HCT116 (cell line): ENCODE results near the gene ANXA3. TPM values are rescaled to one million over a fixed set of nuclear protein-coding genes. Genes with fewer than 3 reads are reported as not detected.

Experiments
- ATAC-seq: fragments of 200-7000 bp; cut with Tn5 transposase; 2 replicates; pipeline ENCODE4 v1.9.1; 2020; ENCODE audit warnings: mild to moderate bottlenecking, moderate library complexity
- BruUV-seq: library from RNA; stranded (reverse); fragments of 400-500 nt; replicated peaks from 2 replicates; lab custom pipeline; 2021; lab: Mats Ljungman, UMichigan
- CTCF ChIA-PET: fragments of 300-600 bp; sonication (Branson Sonifier 250); formaldehyde crosslinking; loops from one replicate; lab custom pipeline; 2021; ENCODE audit warnings: antibody characterized with exemption; lab: Charles Lee
- POLR2A ChIA-PET: fragments of 300-600, 350-600 bp; sonication (Branson Sonifier 250); formaldehyde crosslinking; loops from one replicate; lab custom pipeline; 2021; ENCODE audit warnings: antibody characterized with exemption; lab: Charles Lee
- RAD21 ChIA-PET, 2 experiments: fragments of 300-600 bp; sonication (Branson Sonifier 250); formaldehyde crosslinking; loops; one replicate each; lab custom pipeline; 2023; ENCODE audit warnings: low total read pairs in 2 of 2; ENCODE audit not compliant: uncharacterized antibody in 2 of 2, unreplicated experiment in 2 of 2, low non-redundant PET in 1 of 2; lab: Charles Lee
- DNase-seq: peaks from one replicate; pipeline ENCODE4 v3.0.0-alpha.2; 2010; ENCODE audit warnings: low read depth, low spot score
- H2AFZ ChIP-seq: fragments of 200-600 bp; shearing (Covaris generic), sonication (generic); 2 replicates; pipeline ENCODE4 v1.6.1; 2017; ENCODE audit warnings: low read depth, mixed run types, mixed read lengths, antibody characterized with exemption, low read length; ENCODE audit not compliant: poor library complexity, severe bottlenecking
- H3K27ac ChIP-seq: 2 replicates; pipeline ENCODE4 v1.5.1; 2012; ENCODE audit warnings: low read depth, low read length
- H3K27me3 ChIP-seq: fragments of 200-600 bp; sonication (generic); 2 replicates; pipeline ENCODE4 v1.6.1; 2016; ENCODE audit warnings: mixed run types, low read length, mixed read lengths; ENCODE audit not compliant: insufficient read depth
- H3K36me3 ChIP-seq, 2 experiments: fragments of 200-500 bp in 1 of 2; fragments of 200-600 bp in 1 of 2; sonication (Bioruptor generic) in 1 of 2; sonication (generic) in 1 of 2; 2 replicates each; pipeline versions ENCODE4 v1.5.1 to v1.6.1; 2014 to 2016; ENCODE audit warnings: low read length in 2 of 2, inconsistent platforms in 1 of 2, mixed read lengths in 1 of 2, mixed run types in 1 of 2; ENCODE audit not compliant: insufficient read depth in 2 of 2, control insufficient read depth in 1 of 2
- H3K4me1 ChIP-seq, 2 experiments: fragments of 200-600 bp in 1 of 2; sonication (generic) in 1 of 2; 2 replicates each; pipeline versions ENCODE4 v1.5.1 to v1.6.1; 2012 to 2017; ENCODE audit warnings: low read length in 2 of 2, inconsistent platforms in 1 of 2, mild to moderate bottlenecking in 1 of 2, mixed read lengths in 1 of 2, mixed run types in 1 of 2, moderate library complexity in 1 of 2; ENCODE audit not compliant: insufficient read depth in 2 of 2, control insufficient read depth in 1 of 2
- H3K4me2 ChIP-seq: fragments of 200-600 bp; sonication (generic); 2 replicates; pipeline ENCODE4 v1.6.1; 2017; ENCODE audit warnings: mixed run types, low read length, mixed read lengths
- H3K4me3 ChIP-seq, 2 experiments: fragments of 200-600 bp in 1 of 2; sonication (generic) in 1 of 2; replicated peaks in 1 of 2; 2 replicates each; pipeline ENCODE4 v1.5.1; 2011 to 2016; ENCODE audit warnings: low read length in 2 of 2, control low read depth in 1 of 2, low read depth in 1 of 2, mild to moderate bottlenecking in 1 of 2, mixed read lengths in 1 of 2, mixed run types in 1 of 2
- H3K79me2 ChIP-seq: fragments of 200-600 bp; sonication (generic); 2 replicates; pipeline ENCODE4 v1.6.1; 2017; ENCODE audit warnings: mild to moderate bottlenecking, mixed run types, low read length, moderate library complexity, mixed read lengths; ENCODE audit not compliant: insufficient read depth
- H3K9ac ChIP-seq: fragments of 200-600 bp; sonication (generic); 2 replicates; pipeline ENCODE4 v1.6.1; 2016; ENCODE audit warnings: low read length, mixed read lengths
- H3K9me2 ChIP-seq: fragments of 200-600 bp; sonication (generic), shearing (Covaris generic); 2 replicates; pipeline ENCODE4 v1.6.1; 2017; ENCODE audit warnings: mixed run types, mild to moderate bottlenecking, moderate library complexity; ENCODE audit not compliant: insufficient read depth
- H3K9me3 ChIP-seq, 2 experiments: fragments of 200-500 bp in 1 of 2; fragments of 200-600 bp in 1 of 2; sonication (Bioruptor generic) in 1 of 2; sonication (generic) in 1 of 2; 2 replicates each; pipeline ENCODE4 v1.6.1; 2014 to 2017; ENCODE audit warnings: low read length in 2 of 2, mixed read lengths in 2 of 2, inconsistent platforms in 1 of 2, low read depth in 1 of 2, mild to moderate bottlenecking in 1 of 2, mixed run types in 1 of 2, moderate library complexity in 1 of 2; ENCODE audit not compliant: control insufficient read depth in 1 of 2, insufficient read depth in 1 of 2
- H4K20me1 ChIP-seq: fragments of 200-600 bp; sonication (generic), shearing (Covaris generic); 2 replicates; pipeline ENCODE4 v1.6.1; 2017; ENCODE audit warnings: mixed run types, mild to moderate bottlenecking, moderate library complexity; ENCODE audit not compliant: insufficient read depth
- CBX3 ChIP-seq: IDR thresholded peaks from 2 replicates; pipeline ENCODE4 v1.6.1; 2012; ENCODE audit warnings: low read depth
- CEBPB ChIP-seq: IDR thresholded peaks from 2 replicates; pipeline ENCODE4 v1.6.1; 2012; ENCODE audit warnings: low read depth
- CTCF ChIP-seq, 3 experiments: fragments of 200-600 bp in 1 of 3; sonication (generic) in 1 of 3; IDR thresholded peaks in 2 of 3; conservative IDR thresholded peaks in 1 of 3; 2 replicates each; pipeline ENCODE4 v1.5.1; 2012 to 2017; ENCODE audit warnings: low read depth in 2 of 3, low read length in 2 of 3, antibody characterized with exemption in 1 of 3, borderline replicate concordance in 1 of 3, control low read depth in 1 of 3, mild to moderate bottlenecking in 1 of 3, mixed read lengths in 1 of 3, mixed run types in 1 of 3, moderate library complexity in 1 of 3; ENCODE audit not compliant: insufficient read depth in 1 of 3
- EGR1 ChIP-seq: IDR thresholded peaks from 2 replicates; pipeline ENCODE4 v1.6.1; 2012; ENCODE audit warnings: low read depth
- EZH2 ChIP-seq: fragments of 200-600 bp; sonication (generic); IDR thresholded peaks from 2 replicates; pipeline ENCODE4 v1.6.1; 2017; ENCODE audit warnings: antibody characterized with exemption, mixed run types
- POLR2A ChIP-seq: IDR thresholded peaks from 2 replicates; pipeline ENCODE4 v1.7.0; 2011; ENCODE audit warnings: borderline replicate concordance; ENCODE audit not compliant: insufficient read depth, insufficient read length; ENCODE audit errors: extremely low read depth
- RAD21 ChIP-seq: IDR thresholded peaks from 2 replicates; pipeline ENCODE4 v1.6.1; 2012; ENCODE audit warnings: low read depth, mild to moderate bottlenecking
- SP1 ChIP-seq: IDR thresholded peaks from 2 replicates; pipeline ENCODE4 v1.6.1; 2012; ENCODE audit warnings: low read depth
- SRF ChIP-seq: IDR thresholded peaks from 2 replicates; pipeline ENCODE4 v1.6.1; 2012; ENCODE audit warnings: low read depth
- TCF7L2 ChIP-seq: IDR thresholded peaks from 2 replicates; pipeline ENCODE4 v1.7.0; 2011; ENCODE audit warnings: borderline replicate concordance, inconsistent platforms; ENCODE audit not compliant: insufficient read depth, insufficient read length; ENCODE audit errors: extremely low read depth
- ZBTB33 ChIP-seq: IDR thresholded peaks from 2 replicates; pipeline ENCODE4 v1.6.1; 2011; ENCODE audit warnings: mild to moderate bottlenecking, low read length, moderate library complexity; ENCODE audit not compliant: insufficient replicate concordance; ENCODE audit errors: extremely low read depth
- ZFX ChIP-seq: fragments of 450-650 bp; IDR thresholded peaks from 2 replicates; pipeline ENCODE4 v1.6.1; 2017
- ZNF274 ChIP-seq: fragments of 200-500 bp; sonication (Bioruptor generic); IDR thresholded peaks from 2 replicates; pipeline ENCODE4 v1.6.1; 2014; ENCODE audit warnings: mild to moderate bottlenecking, low read depth, low read length, inconsistent platforms
- intact Hi-C: fragments of 100-400 bp; cut with micrococcal nuclease; formaldehyde crosslinking; loops from 2 replicates; pipeline ENCODE4 v1.10.0; 2022
- total RNA-seq: library from RNA; stranded (reverse); gene quantifications from one replicate; pipeline ENCODE4 v1.2.1, GENCODE V29; 2021; ENCODE audit not compliant: unreplicated experiment

ANXA3 gene
- total RNA-seq, 1 experiment from 2014 or later = 158 TPM

- Histone ChIP-seq H3K9me2 (no peaks in the 10 kb centered on the region), H3K27me3 (no peaks in the 10 kb centered on the region), H2AFZ (no peak overlapping the region)
These were observed 75.7 kb downstream of the ANXA3 start for GRCh38 chr4:78627046-78627965.

GRCh38 chr4:78627966-78628678 is 76.6 kb downstream of the ANXA3 start:
- no peak overlapping the region for H3K4me2 ChIP-seq
- ATAC-seq (no peak), DNase-seq (no peak)
- H3K4me1 ChIP-seq = no peaks in the 10 kb centered on the region
- H3K27ac ChIP-seq = no peak overlapping the region
- no peaks in the 10 kb centered on the region for H3K36me3 ChIP-seq
- RAD21 ChIA-PET = no interaction called here
- no TSS peak for BruUV-seq
- H3K27me3 ChIP-seq = no peaks in the 10 kb centered on the region
- no peak overlapping the region for H2AFZ ChIP-seq
- no peaks in the 10 kb centered on the region for H3K9me3 ChIP-seq
- TF ChIP-seq RAD21 (no peak), POLR2A (no peak), TCF7L2 (no peak), CBX3 (no peak), CTCF (IDR thresholded peaks at IDR 0.05 in 2 of 3, conservative IDR thresholded peaks at IDR 0.05 in 1 of 3; ENCODE audit: borderline replicate concordance in 1 of 3, insufficient read depth in 1 of 3, low read depth in 2 of 3, low read length in 2 of 3) (no peak), SP1 (no peak), ZBTB33 (no peak), SRF (no peak), EGR1 (no peak), CEBPB (no peak), EZH2 (no peak), ZNF274 (no peak)
- TF ChIP-seq, all 23 proteins: peak for 0
- Histone ChIP-seq H3K9ac (no peak overlapping the region), H3K79me2 (no peaks in the 10 kb centered on the region), H4K20me1 (no peaks in the 10 kb centered on the region), H3K9me2 (no peaks in the 10 kb centered on the region), H3K4me3 (no peak overlapping the region)
- intact Hi-C loops = no loop called here
- ChIA-PET CTCF (interaction anchor here (0.9 kb wide), 1 partner anchor 17 kb away, joined by 3 read pairs; no protein-coding TSS in a partner anchor), POLR2A (no interaction called here)

More at GRCh38 chr4:78627046-78627965, 75.7 kb downstream of the ANXA3 start:
- ChIA-PET POLR2A (no interaction called here), RAD21 (no interaction called here), CTCF (no interaction called here)
- Histone ChIP-seq H3K9ac (no peak overlapping the region), H3K4me2 (no peak overlapping the region), H3K27ac (no peak overlapping the region), H3K36me3 (no peaks in the 10 kb centered on the region), H3K4me3 (no peak overlapping the region), H4K20me1 (no peaks in the 10 kb centered on the region), H3K9me3 (no peaks in the 10 kb centered on the region), H3K79me2 (no peaks in the 10 kb centered on the region), H3K4me1 (peaks cover 0 to 5% of the 10 kb centered on the region in 2 experiments; a peak in 2 of 4 replicates)
- BruUV-seq = no TSS peak
- no peak for ATAC-seq
- no peak for DNase-seq
- intact Hi-C loops = no loop called here
- no peak for TF ChIP-seq ZFX
